GM19395 (cell line): ENCODE measurements around the gene SHFL.

Source experiments
- ATAC-seq: cut with Tn5 transposase; IDR thresholded peaks from one replicate; pipeline ENCODE4 v1.9.1; 2021; ENCODE audit warnings: mild to moderate bottlenecking, moderate library complexity; ENCODE audit not compliant: unreplicated experiment

Gene SHFL

GRCh38 chr19:10126213-10126639 is 40.1 kb downstream of the SHFL start:
- no peak for ATAC-seq

GRCh38 chr19:10132905-10133304 is 46.8 kb downstream of the SHFL start:
- no peak for ATAC-seq

GRCh38 chr19:10133596-10133995 is 47.5 kb downstream of the SHFL start:
- ATAC-seq: no peak

GRCh38 chr19:10134040-10134439 is 47.9 kb downstream of the SHFL start:
- no peak for ATAC-seq

GRCh38 chr19:10135551-10136334 is 49.6 kb downstream of the SHFL start:
- ATAC-seq: no peak

- ATAC-seq: no peak
Measured at GRCh38 chr19:10136936-10137335, 50.8 kb downstream of the SHFL start.

- ATAC-seq: no peak
Measured at GRCh38 chr19:10137751-10138682, 51.9 kb downstream of the SHFL start.

- no peak for ATAC-seq
Measured at GRCh38 chr19:10138879-10139795, 53.0 kb downstream of the SHFL start.

- ATAC-seq: no peak
Measured at GRCh38 chr19:10139952-10140351, 53.8 kb downstream of the SHFL start.

- ATAC-seq: no peak
Measured at GRCh38 chr19:10141479-10141878, 55.4 kb downstream of the SHFL start.

GRCh38 chr19:10141973-10142372 is 55.9 kb downstream of the SHFL start:
- no peak for ATAC-seq
